Measurements from ENCODE around the gene CEP112.
"Not testable (repeated sequence)": the region's sequence is repeated elsewhere in the genome, so short reads cannot be mapped to it uniquely, and the experiment has no call there.

The CEP112 gene

GRCh38 chr17:65867014-65867413, 324.9 kb downstream of the CEP112 start:
- no peak for DNase-seq

- DNase-seq = no peak
These were observed 326.1 kb downstream of the CEP112 start for GRCh38 chr17:65865715-65866425.

- no peak for DNase-seq
These were observed 327.5 kb downstream of the CEP112 start for GRCh38 chr17:65864394-65864793.

GRCh38 chr17:65857718-65858117, 334.2 kb downstream of the CEP112 start:
- DNase-seq = no peak

- no peak for DNase-seq
These were observed 335.1 kb downstream of the CEP112 start for GRCh38 chr17:65856865-65857264.

DNA sequence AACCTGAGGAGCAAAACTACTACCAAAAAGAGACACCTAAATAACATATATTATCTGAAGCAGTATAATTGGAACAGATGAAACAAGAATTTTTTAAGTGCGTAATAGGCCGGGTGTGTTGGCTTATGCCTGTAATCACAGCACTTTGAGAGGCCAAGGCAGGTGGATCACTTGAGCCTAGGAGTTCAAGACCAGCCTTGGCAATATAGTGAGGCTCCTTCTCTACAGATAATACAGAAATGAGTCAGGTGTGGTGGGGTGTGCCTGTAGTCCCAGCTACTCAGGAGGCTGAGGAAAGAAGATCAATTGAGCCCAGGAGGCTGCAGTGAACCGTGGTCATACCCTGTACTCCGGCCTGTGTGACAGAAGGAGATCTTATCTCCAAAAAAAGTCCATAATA, 336.3 kb downstream of the CEP112 start:
- DNase-seq = no peak

DNA sequence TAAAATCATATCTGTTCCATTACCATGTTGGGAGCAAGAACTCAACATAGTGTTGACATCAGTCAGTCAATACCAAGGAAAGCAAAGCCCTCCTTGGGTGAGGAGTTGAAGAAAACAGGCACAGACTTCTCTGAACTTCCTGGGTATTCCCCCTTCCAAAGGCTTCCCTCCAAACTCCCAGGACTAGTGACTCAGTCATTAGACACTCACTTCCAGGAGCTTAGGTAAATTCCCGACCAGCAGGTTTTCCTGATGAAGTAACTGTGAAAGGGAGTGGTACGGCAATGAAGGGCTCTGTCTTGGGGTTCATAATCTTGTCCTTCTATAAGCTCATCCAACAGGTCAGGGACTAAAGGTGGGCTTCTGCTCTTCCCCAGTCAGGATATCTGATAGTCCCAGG, 336.7 kb downstream of the CEP112 start:
- no peak for DNase-seq

DNA sequence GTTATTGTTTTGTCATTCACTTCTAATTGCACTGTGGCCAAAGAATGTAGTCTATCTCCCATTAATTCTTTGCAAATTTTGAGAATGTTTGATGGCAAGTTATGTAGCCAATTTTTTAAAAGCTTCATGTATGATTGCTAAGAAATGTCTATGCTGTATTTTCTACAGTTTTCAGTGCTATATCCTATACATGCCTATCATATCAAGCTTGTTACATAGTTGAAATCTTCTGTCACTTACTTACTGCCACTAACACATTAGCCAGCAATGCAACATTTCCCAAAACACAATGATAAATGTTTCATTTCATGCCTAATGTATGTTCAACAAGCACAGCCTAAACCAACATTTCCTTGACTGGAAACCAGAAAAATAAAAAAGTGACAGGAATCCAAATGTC, 338.1 kb downstream of the CEP112 start:
- DNase-seq = no peak

GRCh38 chr17:65852911-65853310, 339.0 kb downstream of the CEP112 start:
- no peak for DNase-seq

DNA sequence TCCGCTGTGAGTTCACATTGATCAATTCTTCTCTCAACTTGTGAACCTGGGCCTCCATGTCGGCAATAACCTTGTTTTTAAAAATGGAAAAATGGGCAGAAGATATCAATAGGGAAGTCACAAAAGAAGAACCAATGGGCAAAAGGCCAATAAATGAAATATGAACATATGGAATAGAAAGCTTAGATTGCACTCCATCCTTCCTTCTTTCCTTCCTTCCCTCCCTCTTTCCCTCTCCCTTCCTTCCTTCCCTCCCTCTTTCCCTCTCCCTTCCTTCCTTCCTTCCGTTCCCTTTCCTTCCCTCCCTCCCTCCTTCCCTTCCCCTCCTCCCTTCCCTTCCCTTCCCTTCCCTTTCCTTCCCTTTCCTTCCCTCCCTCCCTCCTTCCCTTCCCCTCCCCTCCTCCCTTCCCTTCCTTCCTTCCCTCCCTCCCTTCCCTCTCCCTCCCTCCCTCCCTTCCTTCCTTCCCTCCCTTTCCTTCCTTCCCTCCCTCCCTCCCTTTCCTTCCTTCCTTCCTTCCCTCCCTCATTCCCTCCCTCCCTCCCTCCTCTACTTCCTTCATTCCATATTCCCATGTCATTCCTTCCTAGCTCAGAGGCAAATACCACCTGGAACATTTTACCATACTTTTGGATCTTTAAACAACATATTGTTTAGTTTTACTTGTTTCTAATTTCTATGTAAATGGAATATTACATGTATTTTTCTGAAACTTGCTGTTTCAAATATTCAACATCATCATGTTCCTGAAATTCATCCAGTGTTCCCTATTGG, 339.8 kb downstream of the CEP112 start:
- DNase-seq = no peak

GRCh38 chr17:65850486-65850885, 341.4 kb downstream of the CEP112 start:
- no peak for DNase-seq

GRCh38 chr17:65848751-65849150, 343.2 kb downstream of the CEP112 start:
- no peak for DNase-seq

- DNase-seq = no peak
These were observed 350.8 kb downstream of the CEP112 start for GRCh38 chr17:65841089-65841488.

DNA sequence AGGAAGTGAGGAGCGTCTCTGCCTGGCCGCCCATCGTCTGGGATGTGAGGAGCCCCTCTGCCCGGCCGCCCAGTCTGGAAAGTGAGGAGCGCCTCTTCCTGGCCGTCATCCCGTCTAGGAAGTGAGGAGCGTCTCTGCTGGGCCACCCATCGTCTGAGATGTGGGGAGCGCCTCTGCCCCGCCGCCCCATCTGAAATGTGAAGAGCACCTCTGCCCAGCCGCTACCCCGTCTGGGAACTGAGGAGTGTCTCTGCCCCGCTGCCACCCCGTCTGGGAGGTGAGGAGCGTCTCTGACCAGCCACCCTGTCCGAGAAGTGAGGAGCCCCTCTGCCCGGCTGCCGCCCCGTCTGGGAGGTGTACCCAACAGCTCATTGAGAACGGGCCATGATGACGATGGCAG, 354.7 kb downstream of the CEP112 start:
- DNase-seq = not testable (repeated sequence)

DNA sequence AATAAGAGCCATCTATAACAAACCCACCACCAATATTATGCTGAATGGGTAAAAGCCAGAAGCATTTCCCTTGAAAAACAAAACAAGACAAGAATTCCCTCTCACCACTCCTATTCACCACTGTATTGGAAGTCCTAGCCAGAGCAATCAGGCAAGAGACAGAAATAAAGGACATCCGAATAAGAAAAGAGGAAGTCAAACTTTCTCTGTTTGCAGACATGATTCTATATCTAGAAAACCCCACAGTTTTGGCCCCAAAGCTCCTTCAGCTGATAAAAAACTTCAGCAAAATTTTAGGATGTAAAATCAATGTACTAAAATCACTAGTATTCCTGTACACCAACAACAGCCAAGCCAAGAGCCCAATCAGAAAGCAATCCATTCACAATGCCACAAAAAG, 358.7 kb downstream of the CEP112 start:
- DNase-seq = no peak

GRCh38 chr17:65830356-65830755, 361.6 kb downstream of the CEP112 start:
- no peak for DNase-seq

GRCh38 chr17:65826577-65826976, 365.4 kb downstream of the CEP112 start:
- DNase-seq = not testable (repeated sequence)

GRCh38 chr17:65824901-65825300, 367.0 kb downstream of the CEP112 start:
- DNase-seq = no peak

DNA sequence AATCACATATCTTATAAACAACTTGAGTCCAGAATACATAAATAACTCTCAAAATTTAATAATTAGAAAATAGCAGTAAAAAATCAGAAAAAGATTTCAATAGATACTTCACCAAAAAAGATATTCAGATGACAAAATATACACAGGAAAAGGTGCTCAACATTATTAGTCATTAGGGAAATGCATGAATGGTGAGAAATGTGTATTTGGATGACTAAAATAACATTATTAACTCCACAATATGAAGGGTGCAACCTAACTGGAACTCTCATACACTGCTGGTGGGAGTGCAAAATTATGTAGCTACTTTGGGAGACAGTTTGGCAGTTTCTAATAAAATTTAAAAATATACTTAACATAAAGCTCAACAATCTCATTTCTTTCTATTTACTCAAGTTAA, 368.2 kb downstream of the CEP112 start:
- DNase-seq = no peak

DNA sequence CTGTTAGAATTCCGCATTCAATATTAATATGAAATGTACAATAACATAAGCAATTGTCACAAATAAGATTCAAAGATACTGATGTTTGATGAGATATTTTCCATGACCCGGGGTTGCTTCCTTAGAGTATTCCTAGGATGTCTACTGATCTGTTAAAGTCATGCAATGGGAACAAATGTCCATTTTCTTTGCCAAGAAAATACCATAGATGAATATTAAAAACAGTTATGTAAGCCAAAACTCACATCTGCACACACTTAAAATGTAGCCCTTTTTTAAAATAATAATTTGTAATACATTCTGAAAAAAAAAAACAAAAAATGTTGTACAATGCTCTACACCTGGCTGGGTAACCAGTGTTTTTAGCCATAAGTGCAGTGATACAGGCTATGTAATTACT, 371.1 kb downstream of the CEP112 start:
- no peak for DNase-seq

- no peak for DNase-seq
These were observed 371.6 kb downstream of the CEP112 start for GRCh38 chr17:65820306-65820705.

DNA sequence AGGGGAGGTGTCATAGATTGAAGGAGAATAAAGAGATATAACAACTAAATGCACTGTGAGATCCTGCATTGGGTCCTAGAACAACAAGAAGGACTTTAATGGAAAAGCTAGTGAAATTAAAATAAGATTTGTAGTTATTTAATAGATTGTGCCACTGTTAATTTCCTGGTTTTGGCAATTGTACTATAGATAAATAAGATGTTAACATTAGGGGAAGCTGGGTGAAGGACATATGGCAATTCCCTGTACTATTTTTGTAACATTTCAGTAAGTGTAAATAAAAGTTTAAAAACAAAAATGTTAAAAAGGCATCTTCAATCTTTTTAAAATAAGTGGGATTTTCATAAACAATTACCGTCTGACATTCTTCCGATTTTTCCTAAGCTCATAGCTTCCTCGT, 372.1 kb downstream of the CEP112 start:
- DNase-seq = no peak

DNA sequence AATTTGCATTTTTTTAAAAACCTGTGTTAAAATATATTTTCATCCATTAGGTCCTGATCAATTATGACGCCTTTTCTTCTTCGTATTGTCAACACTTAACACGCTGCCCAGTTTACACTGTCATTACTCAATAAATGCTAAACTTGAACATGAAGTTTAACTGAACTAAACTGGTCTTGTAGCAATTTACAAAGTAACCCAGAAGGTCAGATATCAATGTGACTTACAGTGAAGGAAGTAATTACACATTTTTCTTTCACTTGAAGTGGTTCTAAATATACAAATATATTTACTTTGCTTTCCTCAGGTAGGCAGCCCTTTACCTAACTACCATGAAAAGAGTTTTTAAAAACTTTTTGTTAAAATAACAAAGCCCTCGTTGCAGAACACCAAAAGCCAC, 374.0 kb downstream of the CEP112 start:
- no peak for DNase-seq

DNA sequence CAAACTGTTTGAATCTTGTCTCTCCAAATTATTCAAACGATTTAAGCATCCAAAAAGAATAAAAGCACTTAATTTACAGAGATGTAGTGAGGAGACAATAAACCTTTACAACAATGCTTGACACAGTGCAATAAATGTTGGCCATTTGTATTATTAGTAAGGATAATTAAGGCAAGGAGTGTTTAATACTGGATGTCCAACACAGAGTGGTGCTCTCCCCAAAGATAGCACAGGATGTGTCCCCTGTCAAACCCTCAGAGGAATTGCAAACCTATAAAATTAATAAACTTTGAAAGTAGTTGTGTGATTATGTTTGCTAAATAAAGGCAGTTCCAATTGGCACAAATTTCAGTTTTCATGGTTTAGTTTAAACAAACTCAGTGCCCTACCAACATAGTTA, 377.5 kb downstream of the CEP112 start:
- DNase-seq = no peak

GRCh38 chr17:65813306-65813705, 378.6 kb downstream of the CEP112 start:
- DNase-seq = no peak
